ENCODE measurements around the gene SPAG17. TPM values are rescaled to one million over a fixed set of nuclear protein-coding genes. Genes with fewer than 3 reads are reported as not detected.
"Not testable (repeated sequence)": the region's sequence is repeated elsewhere in the genome, so short reads cannot be mapped to it uniquely, and the experiment has no call there.

Gene SPAG17
- total and polyA plus RNA-seq, 2 experiments from 2014 or later, result 0.36 to 1.7 TPM

DNA sequence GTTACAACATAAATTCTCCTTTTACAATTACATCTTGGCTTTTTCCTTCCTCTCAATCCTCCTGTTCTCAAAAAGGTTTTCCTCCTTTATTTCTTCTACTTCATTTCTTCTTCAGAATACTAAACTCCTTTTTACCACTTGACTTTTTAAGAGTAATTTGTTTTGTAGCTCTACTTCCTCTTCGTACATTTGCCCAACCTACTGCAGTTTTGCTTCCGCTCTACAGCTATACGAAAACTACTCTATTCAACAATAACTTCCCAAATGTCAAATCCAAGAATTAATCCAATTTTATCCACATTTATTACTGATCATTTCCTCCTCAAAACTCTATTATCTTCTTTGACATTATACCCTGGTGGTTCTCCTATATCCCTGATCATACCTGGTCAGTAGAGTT is 259.0 kb downstream of the SPAG17 start:
- H3K36me3 ChIP-seq (replicated peaks; ENCODE audit: insufficient read depth, low read depth), result no peaks in the 10 kb centered on the region
- H3K27ac ChIP-seq, result no peak overlapping the region
- DNase-seq (ENCODE audit: low spot score), result no peak
- no peaks in the 10 kb centered on the region for H4K20me1 ChIP-seq (ENCODE audit: insufficient read depth, poor library complexity, severe bottlenecking)
- no peaks in the 10 kb centered on the region for H3K9me2 ChIP-seq (replicated peaks; ENCODE audit: insufficient read depth)
- H3K27me3 ChIP-seq, result no peaks in the 10 kb centered on the region
- H3K4me2 ChIP-seq, result no peak overlapping the region
- H3K79me2 ChIP-seq, result peaks cover 79% of the 10 kb centered on the region
- no peak overlapping the region for H3K4me3 ChIP-seq
- WGBS (ENCODE audit: low lambda C conversion rate, missing lambda C conversion rate), result 97% methylated on average over 3 of the region's 3 CpGs
- H3K9me3 ChIP-seq (ENCODE audit: low read depth), result no peaks in the 10 kb centered on the region
- TF ChIP-seq EZH2phosphoT487 (IDR thresholded peaks at IDR 0.05; ENCODE audit: low read depth, severe bottlenecking, unreplicated experiment), result no peak
- TF ChIP-seq, protein P1, sequence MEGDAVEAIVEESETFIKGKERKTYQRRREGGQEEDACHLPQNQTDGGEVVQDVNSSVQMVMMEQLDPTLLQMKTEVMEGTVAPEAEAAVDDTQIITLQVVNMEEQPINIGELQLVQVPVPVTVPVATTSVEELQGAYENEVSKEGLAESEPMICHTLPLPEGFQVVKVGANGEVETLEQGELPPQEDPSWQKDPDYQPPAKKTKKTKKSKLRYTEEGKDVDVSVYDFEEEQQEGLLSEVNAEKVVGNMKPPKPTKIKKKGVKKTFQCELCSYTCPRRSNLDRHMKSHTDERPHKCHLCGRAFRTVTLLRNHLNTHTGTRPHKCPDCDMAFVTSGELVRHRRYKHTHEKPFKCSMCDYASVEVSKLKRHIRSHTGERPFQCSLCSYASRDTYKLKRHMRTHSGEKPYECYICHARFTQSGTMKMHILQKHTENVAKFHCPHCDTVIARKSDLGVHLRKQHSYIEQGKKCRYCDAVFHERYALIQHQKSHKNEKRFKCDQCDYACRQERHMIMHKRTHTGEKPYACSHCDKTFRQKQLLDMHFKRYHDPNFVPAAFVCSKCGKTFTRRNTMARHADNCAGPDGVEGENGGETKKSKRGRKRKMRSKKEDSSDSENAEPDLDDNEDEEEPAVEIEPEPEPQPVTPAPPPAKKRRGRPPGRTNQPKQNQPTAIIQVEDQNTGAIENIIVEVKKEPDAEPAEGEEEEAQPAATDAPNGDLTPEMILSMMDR (IDR thresholded peaks at IDR 0.05; ENCODE audit: poor library complexity), result no peak
- TF ChIP-seq EZH2 (IDR thresholded peaks at IDR 0.05; ENCODE audit: borderline replicate concordance), result no peak
- no peak overlapping the region for H2AFZ ChIP-seq
- H3K4me1 ChIP-seq (ENCODE audit: insufficient read depth), result peaks cover 11% of the 10 kb centered on the region

DNA sequence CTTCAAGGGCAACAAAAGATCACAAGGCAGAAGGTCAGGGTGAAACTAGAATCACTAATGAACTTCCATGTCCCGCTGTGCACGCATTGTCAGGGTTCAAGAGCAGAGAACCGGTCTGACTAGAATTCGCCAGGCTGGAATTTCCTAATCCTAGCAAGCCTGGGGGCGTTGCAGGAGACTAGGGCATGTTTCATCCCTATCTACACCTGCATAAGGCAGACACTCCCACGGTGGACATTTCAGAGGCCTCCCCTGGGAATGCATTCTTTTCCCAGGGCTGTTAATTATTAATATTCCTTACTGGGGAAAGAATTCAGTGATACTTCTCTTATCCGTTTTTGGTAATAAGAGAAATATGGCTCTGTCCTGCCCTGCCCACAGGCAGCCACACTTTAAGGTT is 262.3 kb downstream of the SPAG17 start:
- H3K4me2 ChIP-seq; H3K9me2 ChIP-seq (replicated peaks; ENCODE audit: insufficient read depth); H3K27ac ChIP-seq; H3K4me3 ChIP-seq; DNase-seq (ENCODE audit: low spot score); H3K27me3 ChIP-seq; H2AFZ ChIP-seq; H3K9me3 ChIP-seq (ENCODE audit: low read depth); H4K20me1 ChIP-seq (ENCODE audit: insufficient read depth, poor library complexity, severe bottlenecking); H3K4me1 ChIP-seq (ENCODE audit: insufficient read depth); H3K36me3 ChIP-seq (replicated peaks; ENCODE audit: insufficient read depth, low read depth): not testable (repeated sequence)
- WGBS (ENCODE audit: low lambda C conversion rate, missing lambda C conversion rate), result 92% methylated on average over 7 of the region's 7 CpGs
- H3K79me2 ChIP-seq, result peaks cover 71% of the 10 kb centered on the region

DNA sequence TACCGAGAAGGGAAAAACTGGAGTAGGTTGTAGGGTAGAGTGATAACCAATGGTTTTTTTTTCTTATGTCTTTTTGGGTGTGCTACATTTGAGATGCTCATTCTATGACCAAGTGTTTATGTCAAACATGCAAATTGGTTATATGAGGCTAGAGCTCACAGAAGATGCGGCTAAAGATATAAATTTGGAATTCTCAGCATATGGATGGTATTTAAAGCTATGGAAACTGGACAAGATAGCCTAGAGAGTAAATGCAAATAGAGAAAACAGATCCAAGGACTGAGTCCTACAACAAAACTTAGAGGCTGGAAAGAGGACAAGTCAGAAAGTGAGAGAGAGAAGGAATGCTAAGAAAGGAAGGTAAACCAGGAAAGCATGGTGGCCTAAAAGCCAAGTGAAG is 263.0 kb downstream of the SPAG17 start:
- H3K27me3 ChIP-seq, result no peaks in the 10 kb centered on the region
- no peaks in the 10 kb centered on the region for H3K4me1 ChIP-seq (ENCODE audit: insufficient read depth)
- DNase-seq (ENCODE audit: low spot score), result no peak
- no peaks in the 10 kb centered on the region for H3K9me2 ChIP-seq (replicated peaks; ENCODE audit: insufficient read depth)
- H3K79me2 ChIP-seq, result peaks cover 63% of the 10 kb centered on the region
- H2AFZ ChIP-seq, result no peak overlapping the region
- 95% methylated on average over 2 of the region's 2 CpGs for whole genome bisulfite sequencing (ENCODE audit: low lambda C conversion rate, missing lambda C conversion rate)
- H3K4me3 ChIP-seq, result no peak overlapping the region
- H3K36me3 ChIP-seq (replicated peaks; ENCODE audit: insufficient read depth, low read depth), result no peaks in the 10 kb centered on the region
- no peak overlapping the region for H3K4me2 ChIP-seq
- TF ChIP-seq, protein P1 (IDR thresholded peaks at IDR 0.05; ENCODE audit: poor library complexity), result no peak
- TF ChIP-seq EZH2 (IDR thresholded peaks at IDR 0.05; ENCODE audit: borderline replicate concordance), result no peak
- no peak for TF ChIP-seq EZH2phosphoT487 (IDR thresholded peaks at IDR 0.05; ENCODE audit: low read depth, severe bottlenecking, unreplicated experiment)
- H3K9me3 ChIP-seq (ENCODE audit: low read depth), result no peaks in the 10 kb centered on the region
- no peaks in the 10 kb centered on the region for H4K20me1 ChIP-seq (ENCODE audit: insufficient read depth, poor library complexity, severe bottlenecking)
- H3K27ac ChIP-seq, result no peak overlapping the region

DNA sequence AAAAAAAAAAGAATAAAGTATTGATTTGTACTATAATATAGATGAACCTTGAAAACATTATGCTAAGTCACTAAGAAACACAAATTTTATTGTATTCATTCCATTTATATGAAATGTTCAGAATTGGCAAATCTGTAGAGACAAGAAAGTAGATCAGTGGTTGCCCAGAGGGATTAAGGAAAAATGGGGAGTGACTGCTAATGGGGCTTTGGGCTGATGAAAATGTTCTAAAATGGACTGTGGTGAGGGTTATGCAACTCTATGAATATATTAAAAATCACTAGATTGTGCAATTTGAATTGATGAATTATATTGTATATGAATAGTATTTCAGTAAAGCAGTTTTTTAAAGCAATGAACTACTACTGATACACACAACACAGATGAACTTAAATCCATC is 265.7 kb downstream of the SPAG17 start:
- Histone ChIP-seq H4K20me1 (ENCODE audit: insufficient read depth, poor library complexity, severe bottlenecking) (no peaks in the 10 kb centered on the region), H3K4me2 (no peak overlapping the region), H3K4me3 (no peak overlapping the region), H3K36me3 (replicated peaks; ENCODE audit: insufficient read depth, low read depth) (no peaks in the 10 kb centered on the region), H3K27me3 (no peaks in the 10 kb centered on the region), H3K4me1 (ENCODE audit: insufficient read depth) (no peaks in the 10 kb centered on the region), H3K79me2 (peaks cover 37% of the 10 kb centered on the region), H2AFZ (no peak overlapping the region), H3K9me2 (replicated peaks; ENCODE audit: insufficient read depth) (no peaks in the 10 kb centered on the region), H3K9me3 (ENCODE audit: low read depth) (no peaks in the 10 kb centered on the region), H3K27ac (no peak overlapping the region)
- no peak for TF ChIP-seq EZH2 (IDR thresholded peaks at IDR 0.05; ENCODE audit: borderline replicate concordance)
- no peak for TF ChIP-seq EZH2phosphoT487 (IDR thresholded peaks at IDR 0.05; ENCODE audit: low read depth, severe bottlenecking, unreplicated experiment)
- TF ChIP-seq, protein P1 (IDR thresholded peaks at IDR 0.05; ENCODE audit: poor library complexity), result no peak
- no peak for DNase-seq (ENCODE audit: low spot score)

Measured in hepatocyte (in vitro differentiated cells).